K562 (cell line): ENCODE data around the gene NUP133. TPM values are rescaled to one million over a fixed set of nuclear protein-coding genes. Genes with fewer than 3 reads are reported as not detected.

Experiments
- ATAC-seq: fragments of 200-7000 bp; cut with Tn5 transposase; 3 replicates; pipeline ENCODE4 v1.9.1; 2020; ENCODE audit warnings: moderate library complexity
- BruUV-seq: library from RNA; stranded (reverse); fragments of 400-500 nt; replicated peaks from 2 replicates; lab custom pipeline; 2021; lab: Mats Ljungman, UMichigan
- CTCF ChIA-PET: fragments of 300-600 bp; formaldehyde crosslinking; extraction: SDS; loops from one replicate; lab custom pipeline; 2021; ENCODE audit warnings: low intra/inter-chr PET ratio; lab: Yijun Ruan, JAX
- POLR2A ChIA-PET: fragments of 300-600, 350-650 bp; sonication (Branson Sonifier 250); formaldehyde crosslinking; extraction: SDS; loops from one replicate; lab custom pipeline; 2021; ENCODE audit warnings: antibody characterized with exemption, inconsistent platforms; lab: Yijun Ruan, JAX
- DNase-seq, 4 experiments: peaks; one replicate each; pipeline versions ENCODE4 v3.0.0 to v3.0.0-alpha.2; 2011 to 2018; ENCODE audit warnings: low spot score in 3 of 4, mixed read lengths in 3 of 4; ENCODE audit errors: extremely low read depth in 1 of 4
- FAIRE-seq: peaks from 2 replicates; lab custom pipeline; 2011; peaks lifted over from hg19 to GRCh38; lab: Jason Lieb, UNC
- H2AFZ ChIP-seq: 2 replicates; pipeline ENCODE4 v1.6.0; 2011; ENCODE audit warnings: low read depth, low read length, control low read depth, inconsistent platforms
- H3K27ac ChIP-seq: fragments of 200-600 bp; 3 replicates; pipeline ENCODE4 v1.8.0; 2011; ENCODE audit warnings: low read depth, mild to moderate bottlenecking, control low read depth, inconsistent platforms, low read length, moderate library complexity, mixed read lengths; ENCODE audit errors: extremely low read depth
- H3K27me3 ChIP-seq, 2 experiments: fragments of 300-600 bp in 1 of 2; 2 replicates in 1 of 2; 3 replicates in 1 of 2; pipeline versions ENCODE4 v1.6.0 to v1.8.0; 2011; ENCODE audit warnings: inconsistent platforms in 2 of 2, low read length in 2 of 2, mild to moderate bottlenecking in 1 of 2, mixed read lengths in 1 of 2, moderate library complexity in 1 of 2; ENCODE audit not compliant: control insufficient read depth in 2 of 2, insufficient read depth in 2 of 2
- H3K36me3 ChIP-seq: fragments of 300-600 bp; 3 replicates; pipeline ENCODE4 v1.8.0; 2011; ENCODE audit warnings: mild to moderate bottlenecking, low read length, inconsistent platforms; ENCODE audit not compliant: control insufficient read depth, insufficient read depth
- H3K4me1 ChIP-seq, 2 experiments: fragments of 200-600 bp in 1 of 2; replicated peaks in 1 of 2; 2 replicates in 1 of 2; 3 replicates in 1 of 2; pipeline versions ENCODE4 v1.5.1 to v1.8.0; 2011; ENCODE audit warnings: inconsistent platforms in 2 of 2, low read length in 2 of 2, mild to moderate bottlenecking in 1 of 2, mixed read lengths in 1 of 2, moderate library complexity in 1 of 2; ENCODE audit not compliant: control insufficient read depth in 2 of 2, insufficient read depth in 2 of 2
- H3K4me2 ChIP-seq: 2 replicates; pipeline ENCODE4 v1.6.1; 2011; ENCODE audit warnings: low read length, control low read depth, inconsistent platforms, mixed read lengths; ENCODE audit not compliant: insufficient read depth
- H3K4me3 ChIP-seq: fragments of 200-600 bp; sonication (generic), shearing (Covaris generic); 2 replicates; pipeline ENCODE4 v1.5.1; 2016; ENCODE audit warnings: control low read depth, inconsistent platforms
- H3K79me2 ChIP-seq: fragments of 200-600 bp; 3 replicates; pipeline ENCODE4 v1.8.0; 2011; ENCODE audit warnings: low read length, inconsistent platforms; ENCODE audit not compliant: control insufficient read depth, insufficient read depth
- H3K9ac ChIP-seq, 2 experiments: 2 replicates each; pipeline versions ENCODE4 v1.6.0 to v1.6.1; 2011; ENCODE audit warnings: low read depth in 2 of 2, low read length in 2 of 2, control low read depth in 1 of 2, inconsistent platforms in 1 of 2, mild to moderate bottlenecking in 1 of 2, mixed read lengths in 1 of 2; ENCODE audit not compliant: insufficient read depth in 1 of 2
- H3K9me1 ChIP-seq: one replicate; pipeline ENCODE4 v1.6.0; 2011; ENCODE audit warnings: inconsistent platforms, mild to moderate bottlenecking, low read length, moderate library complexity; ENCODE audit not compliant: control insufficient read depth, insufficient read depth
- H3K9me3 ChIP-seq: replicated peaks from 2 replicates; pipeline ENCODE4 v1.5.1; 2011; ENCODE audit warnings: low read depth, low read length, inconsistent platforms; ENCODE audit not compliant: control insufficient read depth, insufficient read depth
- H4K20me1 ChIP-seq: replicated peaks from 2 replicates; pipeline ENCODE4 v1.6.1; 2011; ENCODE audit warnings: low read length, inconsistent platforms, mixed read lengths; ENCODE audit not compliant: control insufficient read depth, insufficient read depth
- ARNT ChIP-seq, 2 experiments: fragments of 450-650 bp; IDR thresholded peaks; 2 replicates each; pipeline ENCODE4 v1.6.1; 2016; ENCODE audit warnings: mild to moderate bottlenecking in 1 of 2
- CHD1 ChIP-seq: fragments of 200-600 bp; sonication (generic); IDR thresholded peaks from one replicate; pipeline ENCODE4 v1.6.1; 2012; ENCODE audit warnings: mild to moderate bottlenecking, moderate library complexity, low read length, inconsistent platforms
- CREM ChIP-seq: IDR thresholded peaks from 2 replicates; pipeline ENCODE4 v1.6.1; 2014; ENCODE audit warnings: antibody characterized with exemption, low read depth
- FOXK1 ChIP-seq: sonication (generic); formaldehyde crosslinking; IDR thresholded peaks from 2 replicates; pipeline ENCODE4 v1.8.0; 2022; ENCODE audit warnings: missing genetic modification reagents, mild to moderate bottlenecking, borderline replicate concordance
- FOXP1 ChIP-seq: sonication (generic); formaldehyde crosslinking; IDR thresholded peaks from 2 replicates; pipeline ENCODE4 v1.8.0; 2022; ENCODE audit warnings: mild to moderate bottlenecking, missing genetic modification reagents
- NR1H2 ChIP-seq: sonication (generic); formaldehyde crosslinking; IDR thresholded peaks from 2 replicates; pipeline ENCODE4 v1.4.0; 2020; ENCODE audit warnings: mild to moderate bottlenecking, missing genetic modification reagents
- NR2C2 ChIP-seq, 2 experiments: fragments of 200-800 bp in 1 of 2; sonication (Bioruptor generic) in 1 of 2; sonication (generic) in 1 of 2; formaldehyde crosslinking in 1 of 2; IDR thresholded peaks; 2 replicates each; pipeline versions ENCODE4 v1.6.1 to v1.8.0; 2016 to 2022; ENCODE audit warnings: mild to moderate bottlenecking in 1 of 2, missing compliant biosample characterization in 1 of 2, missing genetic modification characterization in 1 of 2, missing genetic modification reagents in 1 of 2
- RAD21 ChIP-seq, 2 experiments: fragments of 250-450 bp in 1 of 2; fragments of 450-650 bp in 1 of 2; sonication (Bioruptor Pico) in 1 of 2; formaldehyde crosslinking in 1 of 2; IDR thresholded peaks in 1 of 2; conservative IDR thresholded peaks in 1 of 2; 2 replicates each; pipeline versions ENCODE4 v1.4.0 to v1.8.0; 2020 to 2022; ENCODE audit warnings: mild to moderate bottlenecking in 2 of 2, moderate library complexity in 1 of 2
- ZNF263 ChIP-seq: sonication (generic); formaldehyde crosslinking; IDR thresholded peaks from 2 replicates; pipeline ENCODE4 v1.8.0; 2022; ENCODE audit warnings: mild to moderate bottlenecking, missing genetic modification reagents, borderline replicate concordance
- ZNF766 ChIP-seq: fragments of 200-800 bp; sonication (Bioruptor generic); conservative IDR thresholded peaks from 2 replicates; pipeline ENCODE4 v1.6.1; 2016; ENCODE audit warnings: missing genetic modification characterization, missing compliant biosample characterization
- WGBS: fragments of 100-300 bp; shearing (Covaris generic); methylation state at CpG from one replicate; pipeline ENCODE4 v1.1.6; 2016; ENCODE audit warnings: low coverage, mixed read lengths; ENCODE audit not compliant: insufficient coverage; ENCODE audit errors: missing lambda C conversion rate; 5-methylcytosine and 5-hydroxymethylcytosine counted together
- in situ Hi-C: fragments of 300-500 bp; cut with MboI; formaldehyde crosslinking; loops from 4 replicates; pipeline ENCODE4 v1.15.0; 2018; ENCODE audit warnings: inconsistent platforms, mixed read lengths
- intact Hi-C: fragments of 100-400 bp; cut with micrococcal nuclease; formaldehyde crosslinking; loops from 2 replicates; pipeline ENCODE4 v1.14.2; 2022
- polyA plus RNA-seq, 8 experiments: library from polyadenylated mRNA; depleted of rRNA in 4 of 8; stranded (reverse) in 5 of 8; unstranded in 3 of 8; fragments of >200 nt; fragmentation: Nextera tagmentation in 2 of 8; fragmentation: Illumina TruSeq in 1 of 8; extraction: Ambion mirVana in 2 of 8; extraction: Trizol in 1 of 8; gene quantifications; 2 replicates each; pipeline versions ENCODE4 v1.2.1 to v1.2.3, GENCODE V29; 2011 to 2014; ENCODE audit warnings: inconsistent platforms in 1 of 8, missing spikeins in 1 of 8
- total RNA-seq, 7 experiments: library from RNA; depleted of rRNA in 6 of 7; stranded (reverse); fragments of >200 nt in 6 of 7; fragmentation: Illumina TruSeq in 2 of 7; extraction: Trizol in 2 of 7; gene quantifications; 2 replicates each; pipeline versions ENCODE4 v1.2.1 to v1.2.3, GENCODE V29; 2011 to 2021; ENCODE audit warnings: low replicate concordance in 1 of 7
- TF ChIP-seq, protein P1 (sequence below): sonication (generic); formaldehyde crosslinking; IDR thresholded peaks from 2 replicates; pipeline ENCODE4 v1.8.0; 2022; ENCODE audit warnings: missing genetic modification reagents, mild to moderate bottlenecking, moderate library complexity, borderline replicate concordance
- TF ChIP-seq, protein P2 (sequence below): fragments of 150-350 bp; IDR thresholded peaks from 2 replicates; pipeline ENCODE4 v1.6.1; 2014; ENCODE audit warnings: low read depth, mild to moderate bottlenecking, low read length, borderline replicate concordance
- TF ChIP-seq, protein P3 (sequence below): sonication (generic); formaldehyde crosslinking; IDR thresholded peaks from 2 replicates; pipeline ENCODE4 v1.8.0; 2022; ENCODE audit warnings: missing genetic modification reagents, mild to moderate bottlenecking, borderline replicate concordance

Gene NUP133
- total and polyA plus RNA-seq, 9 of the 15 experiments (the other 6 are each of a cell fraction or from before 2014, with no cell fraction given), result 21.7 to 85.1 (median 61.3) TPM

DNA sequence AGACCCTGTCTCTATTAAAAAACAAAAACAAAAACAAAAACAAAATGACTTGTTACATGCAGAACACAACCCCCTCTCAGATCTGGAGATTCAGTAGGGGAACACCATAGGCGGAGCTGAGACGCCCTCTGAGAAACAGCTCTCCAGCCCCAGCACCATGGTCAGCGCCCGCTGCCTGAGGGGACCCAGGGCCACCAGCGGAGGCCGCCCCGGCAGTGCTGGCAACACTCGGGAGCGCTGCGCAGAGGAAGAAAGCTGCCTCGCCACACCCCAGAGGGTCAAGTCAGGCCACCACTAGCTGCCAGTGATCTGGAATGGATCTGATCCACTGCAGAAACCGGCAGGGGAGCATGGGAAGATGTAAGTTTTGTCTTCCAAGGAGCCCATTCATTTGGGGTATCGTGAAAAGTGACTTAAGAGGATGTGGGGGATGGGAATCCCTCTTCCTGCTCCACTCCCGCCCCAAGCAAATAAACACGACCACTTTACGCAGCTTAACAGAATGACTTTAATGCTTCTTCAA is 77.3 kb downstream of the NUP133 start:
- ChIA-PET POLR2A (interaction anchor here (0.6 to 1.8 kb wide), 8 partner anchors 8 to 193 kb away, joined by 3 to 4 read pairs (median 3); no protein-coding TSS in a partner anchor), CTCF (no interaction called here)
- Histone ChIP-seq H3K4me1 (peaks cover 0 to 24% of the 10 kb centered on the region in 2 experiments; a peak in 2 of 5 replicates), H3K27ac (no peak overlapping the region), H3K4me2 (no peak overlapping the region), H2AFZ (no peak overlapping the region), H3K79me2 (no peaks in the 10 kb centered on the region), H4K20me1 (0 out of 2 replicates have a peak, but pooled peaks cover 2% of the 10 kb centered on the region), H3K36me3 (no peaks in the 10 kb centered on the region), H3K9ac (no peak overlapping the region), H3K27me3 (peaks cover 13 to 49% of the 10 kb centered on the region in 2 experiments; a peak in 4 of 5 replicates), H3K9me3 (no peaks in the 10 kb centered on the region), H3K9me1 (no peaks in the 10 kb centered on the region), H3K4me3 (no peak overlapping the region)
- peak; percentile 83 for FAIRE-seq
- in situ Hi-C loops, result no loop called here
- no TSS peak for BruUV-seq
- peak; percentile 72 to 78 (median 76) for DNase-seq
- intact Hi-C loops, result no loop called here
- ATAC-seq, result peak; percentile 94
- WGBS, result 6% methylated on average over 16 of the region's 16 CpGs
- TF ChIP-seq, protein P1, sequence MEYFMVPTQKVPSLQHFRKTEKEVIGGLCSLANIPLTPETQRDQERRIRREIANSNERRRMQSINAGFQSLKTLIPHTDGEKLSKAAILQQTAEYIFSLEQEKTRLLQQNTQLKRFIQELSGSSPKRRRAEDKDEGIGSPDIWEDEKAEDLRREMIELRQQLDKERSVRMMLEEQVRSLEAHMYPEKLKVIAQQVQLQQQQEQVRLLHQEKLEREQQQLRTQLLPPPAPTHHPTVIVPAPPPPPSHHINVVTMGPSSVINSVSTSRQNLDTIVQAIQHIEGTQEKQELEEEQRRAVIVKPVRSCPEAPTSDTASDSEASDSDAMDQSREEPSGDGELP (CRISPR knock-in tag), result peak; percentile 53; the same call in 1 of the 2 replicates
- TF ChIP-seq ZNF766 (peak; percentile 65), CHD1 (no peak), NR1H2 (CRISPR knock-in tag) (0 out of 2 replicates have a peak, but pooled peaks have one; percentile 44), FOXK1 (CRISPR knock-in tag) (peak; percentile 92), ZNF263 (CRISPR knock-in tag) (peak; percentile 66), FOXP1 (CRISPR knock-in tag) (peak; percentile 81; the same call in 1 of the 2 replicates), CREM (0 out of 2 replicates have a peak, but pooled peaks have one; percentile 15), NR2C2 (CRISPR knock-in tag; IDR thresholded peaks at IDR 0.05) (no peak), NR2C2 (tag; IDR thresholded peaks at IDR 0.05) (no peak), RAD21 (CRISPR knock-in tag; conservative IDR thresholded peaks at IDR 0.05 in 1 of 2, IDR thresholded peaks at IDR 0.05 in 1 of 2) (peak in 1 of 2 experiments; percentile 32; a peak in 1 of 4 replicates), ARNT (IDR thresholded peaks at IDR 0.05) (no peak)
- TF ChIP-seq, protein P2, sequence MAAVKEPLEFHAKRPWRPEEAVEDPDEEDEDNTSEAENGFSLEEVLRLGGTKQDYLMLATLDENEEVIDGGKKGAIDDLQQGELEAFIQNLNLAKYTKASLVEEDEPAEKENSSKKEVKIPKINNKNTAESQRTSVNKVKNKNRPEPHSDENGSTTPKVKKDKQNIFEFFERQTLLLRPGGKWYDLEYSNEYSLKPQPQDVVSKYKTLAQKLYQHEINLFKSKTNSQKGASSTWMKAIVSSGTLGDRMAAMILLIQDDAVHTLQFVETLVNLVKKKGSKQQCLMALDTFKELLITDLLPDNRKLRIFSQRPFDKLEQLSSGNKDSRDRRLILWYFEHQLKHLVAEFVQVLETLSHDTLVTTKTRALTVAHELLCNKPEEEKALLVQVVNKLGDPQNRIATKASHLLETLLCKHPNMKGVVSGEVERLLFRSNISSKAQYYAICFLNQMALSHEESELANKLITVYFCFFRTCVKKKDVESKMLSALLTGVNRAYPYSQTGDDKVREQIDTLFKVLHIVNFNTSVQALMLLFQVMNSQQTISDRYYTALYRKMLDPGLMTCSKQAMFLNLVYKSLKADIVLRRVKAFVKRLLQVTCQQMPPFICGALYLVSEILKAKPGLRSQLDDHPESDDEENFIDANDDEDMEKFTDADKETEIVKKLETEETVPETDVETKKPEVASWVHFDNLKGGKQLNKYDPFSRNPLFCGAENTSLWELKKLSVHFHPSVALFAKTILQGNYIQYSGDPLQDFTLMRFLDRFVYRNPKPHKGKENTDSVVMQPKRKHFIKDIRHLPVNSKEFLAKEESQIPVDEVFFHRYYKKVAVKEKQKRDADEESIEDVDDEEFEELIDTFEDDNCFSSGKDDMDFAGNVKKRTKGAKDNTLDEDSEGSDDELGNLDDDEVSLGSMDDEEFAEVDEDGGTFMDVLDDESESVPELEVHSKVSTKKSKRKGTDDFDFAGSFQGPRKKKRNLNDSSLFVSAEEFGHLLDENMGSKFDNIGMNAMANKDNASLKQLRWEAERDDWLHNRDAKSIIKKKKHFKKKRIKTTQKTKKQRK, result no peak
- TF ChIP-seq, protein P3, sequence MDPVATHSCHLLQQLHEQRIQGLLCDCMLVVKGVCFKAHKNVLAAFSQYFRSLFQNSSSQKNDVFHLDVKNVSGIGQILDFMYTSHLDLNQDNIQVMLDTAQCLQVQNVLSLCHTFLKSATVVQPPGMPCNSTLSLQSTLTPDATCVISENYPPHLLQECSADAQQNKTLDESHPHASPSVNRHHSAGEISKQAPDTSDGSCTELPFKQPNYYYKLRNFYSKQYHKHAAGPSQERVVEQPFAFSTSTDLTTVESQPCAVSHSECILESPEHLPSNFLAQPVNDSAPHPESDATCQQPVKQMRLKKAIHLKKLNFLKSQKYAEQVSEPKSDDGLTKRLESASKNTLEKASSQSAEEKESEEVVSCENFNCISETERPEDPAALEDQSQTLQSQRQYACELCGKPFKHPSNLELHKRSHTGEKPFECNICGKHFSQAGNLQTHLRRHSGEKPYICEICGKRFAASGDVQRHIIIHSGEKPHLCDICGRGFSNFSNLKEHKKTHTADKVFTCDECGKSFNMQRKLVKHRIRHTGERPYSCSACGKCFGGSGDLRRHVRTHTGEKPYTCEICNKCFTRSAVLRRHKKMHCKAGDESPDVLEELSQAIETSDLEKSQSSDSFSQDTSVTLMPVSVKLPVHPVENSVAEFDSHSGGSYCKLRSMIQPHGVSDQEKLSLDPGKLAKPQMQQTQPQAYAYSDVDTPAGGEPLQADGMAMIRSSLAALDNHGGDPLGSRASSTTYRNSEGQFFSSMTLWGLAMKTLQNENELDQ, result 0 out of 2 replicates have a peak, but pooled peaks have one; percentile 25
